PFSK-1 (cell line): ENCODE data around the gene MBOAT7.

ENCODE experiments used
- POLR2AphosphoS5 ChIP-seq: IDR thresholded peaks from 2 replicates; pipeline ENCODE4 v1.6.1; 2012; ENCODE audit warnings: low read depth, mild to moderate bottlenecking, control low read depth, low read length, moderate library complexity
- SIN3A ChIP-seq: IDR thresholded peaks from 2 replicates; pipeline ENCODE4 v1.6.1; 2012; ENCODE audit warnings: mild to moderate bottlenecking, low read length, moderate library complexity, borderline replicate concordance; ENCODE audit not compliant: insufficient read depth
- TAF1 ChIP-seq: IDR thresholded peaks from 2 replicates; pipeline ENCODE4 v1.6.1; 2012; ENCODE audit warnings: low read length, control low read depth, borderline replicate concordance; ENCODE audit not compliant: insufficient read depth

- TF ChIP-seq TAF1 (no peak), SIN3A (no peak), POLR2AphosphoS5 (no peak)
These were observed 61.0 kb downstream of the MBOAT7 start for GRCh38 chr19:54128441-54128725.
